Esophagus muscularis mucosa (tissue), 4 donors: Measurements from ENCODE around the gene GTSE1.

Experiments used
- CTCF ChIP-seq, 3 experiments: fragments of 200-600 bp in 2 of 3; fragments of 450-650 bp in 1 of 3; sonication (generic) in 2 of 3; IDR thresholded peaks; one replicate each; pipeline ENCODE4 v1.5.1; 2017 to 2019; ENCODE audit warnings: antibody characterized with exemption in 3 of 3, mild to moderate bottlenecking in 2 of 3, moderate library complexity in 1 of 3
- EP300 ChIP-seq: sonication (generic); formaldehyde crosslinking; IDR thresholded peaks from one replicate; pipeline ENCODE4 v1.6.1; 2017; ENCODE audit warnings: antibody characterized with exemption
- POLR2A ChIP-seq: fragments of 450-650 bp; IDR thresholded peaks from one replicate; pipeline ENCODE4 v1.6.1; 2017; ENCODE audit warnings: antibody characterized with exemption, moderate library complexity, mild to moderate bottlenecking, low read depth
- POLR2AphosphoS5 ChIP-seq, 2 donors: sonication (generic); formaldehyde crosslinking; IDR thresholded peaks; one replicate each; pipeline ENCODE4 v1.6.1; 2017; ENCODE audit warnings: antibody characterized with exemption in 2 of 2

GRCh38 chr22:46353483-46354105 lies 56.9 kb downstream of the GTSE1 start:
- TF ChIP-seq CTCF (IDR thresholded peaks at IDR 0.05): no peak
- TF ChIP-seq POLR2A: no peak
- no peak for TF ChIP-seq POLR2AphosphoS5 (IDR thresholded peaks at IDR 0.05)
- no peak for TF ChIP-seq EP300
